Fibroblast of the aortic adventitia (primary cell): ENCODE measurements around the gene CHTOP. TPM values are rescaled to one million over a fixed set of nuclear protein-coding genes. Genes with fewer than 3 reads are reported as not detected.

Experiments used
- DNase-seq: peaks from one replicate; pipeline ENCODE4 v3.0.0-alpha.2; 2010; ENCODE audit warnings: low read depth
- H3K4me3 ChIP-seq: 2 replicates; pipeline ENCODE4 v1.5.1; 2011; ENCODE audit warnings: low read depth, mild to moderate bottlenecking, control low read depth, low read length, moderate library complexity
- total RNA-seq: library from RNA; depleted of rRNA; stranded (reverse); fragments of >200 nt; gene quantifications from 2 replicates; pipeline ENCODE4 v1.2.3, GENCODE V29; 2012; ENCODE audit warnings: low replicate concordance
- TF ChIP-seq, protein P1 (sequence below): IDR thresholded peaks from 2 replicates; pipeline ENCODE4 v1.5.1; 2011; ENCODE audit warnings: mild to moderate bottlenecking, low read length, control low read depth, inconsistent platforms; ENCODE audit not compliant: insufficient read depth

The CHTOP gene
- total RNA-seq, 1 donor: 44.6 TPM

DNA sequence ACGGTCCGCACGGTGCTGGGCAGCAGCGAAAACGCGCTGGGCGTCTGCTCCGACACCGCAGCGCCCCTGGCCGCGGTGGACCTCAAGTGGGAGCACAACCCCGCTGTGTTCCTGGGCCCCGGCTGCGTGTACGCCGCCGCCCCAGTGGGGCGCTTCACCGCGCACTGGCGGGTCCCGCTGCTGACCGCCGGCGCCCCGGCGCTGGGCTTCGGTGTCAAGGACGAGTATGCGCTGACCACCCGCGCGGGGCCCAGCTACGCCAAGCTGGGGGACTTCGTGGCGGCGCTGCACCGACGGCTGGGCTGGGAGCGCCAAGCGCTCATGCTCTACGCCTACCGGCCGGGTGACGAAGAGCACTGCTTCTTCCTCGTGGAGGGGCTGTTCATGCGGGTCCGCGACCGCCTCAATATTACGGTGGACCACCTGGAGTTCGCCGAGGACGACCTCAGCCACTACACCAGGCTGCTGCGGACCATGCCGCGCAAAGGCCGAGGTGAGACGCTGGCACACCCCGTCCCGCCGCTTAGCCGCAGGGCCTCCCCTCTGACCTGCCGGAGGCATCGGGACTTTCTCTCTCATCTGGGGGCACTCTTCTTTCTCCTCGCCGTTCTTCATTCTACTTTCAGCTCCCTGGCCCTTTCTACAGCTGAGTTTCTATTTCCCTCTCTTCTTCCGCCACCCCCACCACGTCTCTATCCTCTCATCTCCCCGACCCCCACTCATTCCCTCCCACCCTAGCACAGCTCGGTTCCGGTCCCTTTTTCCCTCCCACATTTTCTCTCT is 45.7 kb downstream of the CHTOP start:
- H3K4me3 ChIP-seq: peak overlapping the region; percentile 50
- TF ChIP-seq, protein P1, sequence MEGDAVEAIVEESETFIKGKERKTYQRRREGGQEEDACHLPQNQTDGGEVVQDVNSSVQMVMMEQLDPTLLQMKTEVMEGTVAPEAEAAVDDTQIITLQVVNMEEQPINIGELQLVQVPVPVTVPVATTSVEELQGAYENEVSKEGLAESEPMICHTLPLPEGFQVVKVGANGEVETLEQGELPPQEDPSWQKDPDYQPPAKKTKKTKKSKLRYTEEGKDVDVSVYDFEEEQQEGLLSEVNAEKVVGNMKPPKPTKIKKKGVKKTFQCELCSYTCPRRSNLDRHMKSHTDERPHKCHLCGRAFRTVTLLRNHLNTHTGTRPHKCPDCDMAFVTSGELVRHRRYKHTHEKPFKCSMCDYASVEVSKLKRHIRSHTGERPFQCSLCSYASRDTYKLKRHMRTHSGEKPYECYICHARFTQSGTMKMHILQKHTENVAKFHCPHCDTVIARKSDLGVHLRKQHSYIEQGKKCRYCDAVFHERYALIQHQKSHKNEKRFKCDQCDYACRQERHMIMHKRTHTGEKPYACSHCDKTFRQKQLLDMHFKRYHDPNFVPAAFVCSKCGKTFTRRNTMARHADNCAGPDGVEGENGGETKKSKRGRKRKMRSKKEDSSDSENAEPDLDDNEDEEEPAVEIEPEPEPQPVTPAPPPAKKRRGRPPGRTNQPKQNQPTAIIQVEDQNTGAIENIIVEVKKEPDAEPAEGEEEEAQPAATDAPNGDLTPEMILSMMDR: peak; percentile 10
- no peak for DNase-seq

DNA sequence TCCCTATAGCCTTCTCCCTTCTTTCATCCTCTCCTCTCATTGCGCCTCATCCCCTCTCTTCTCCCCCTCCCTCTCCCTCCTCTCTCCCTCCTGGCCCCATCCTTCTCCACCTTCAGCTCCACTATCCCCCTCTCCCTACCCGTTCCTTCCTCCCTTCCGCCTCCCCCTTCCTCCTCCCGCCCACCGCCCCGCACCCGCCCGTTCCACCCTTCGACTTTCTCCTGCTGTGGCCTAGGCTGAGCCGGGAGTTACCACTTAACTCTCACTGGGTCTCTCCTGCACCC is 46.2 kb downstream of the CHTOP start:
- DNase-seq: no peak
- TF ChIP-seq, protein P1: no peak
- peak overlapping the region; percentile 50 for H3K4me3 ChIP-seq

DNA sequence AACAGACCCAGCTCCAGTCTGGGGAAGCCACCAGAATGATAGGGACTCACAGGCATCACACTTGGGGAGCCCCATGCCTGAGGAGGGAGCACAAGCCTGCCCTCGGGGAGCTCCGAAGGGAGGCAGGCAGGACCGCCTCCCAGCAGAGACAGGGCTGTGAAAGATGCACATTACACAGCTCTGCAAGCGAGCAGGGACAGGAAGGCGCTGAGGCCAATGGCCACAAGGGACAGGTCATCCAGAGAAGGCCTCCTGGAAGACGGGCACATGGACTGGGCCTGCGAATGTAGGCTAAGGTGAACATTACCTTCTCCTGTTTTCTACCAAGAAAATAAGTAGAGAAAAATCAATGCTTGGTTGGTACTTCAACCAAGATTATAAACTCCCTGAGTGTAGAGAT is 48.9 kb downstream of the CHTOP start:
- TF ChIP-seq, protein P1: no peak
- DNase-seq: no peak
- no peak overlapping the region for H3K4me3 ChIP-seq

DNA sequence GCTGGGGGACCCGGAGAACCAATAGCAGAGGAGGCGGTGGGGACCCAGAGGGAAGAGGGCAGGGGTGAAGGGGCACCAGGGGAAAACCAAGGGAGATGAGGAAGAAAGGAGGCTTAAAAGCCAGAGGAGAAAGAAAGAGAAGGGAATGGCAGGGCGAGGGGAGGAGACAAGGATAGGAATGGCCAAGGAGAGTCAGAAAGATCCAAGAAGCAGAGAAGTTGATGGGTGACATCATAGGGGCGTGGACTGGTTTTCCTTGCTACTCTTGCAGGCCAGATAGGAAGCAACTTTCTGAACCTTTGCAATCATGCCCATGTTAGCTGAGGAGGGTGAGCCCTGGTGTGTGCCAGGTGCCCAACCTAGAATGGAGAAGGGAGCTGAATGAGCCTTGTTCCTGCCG is 50.0 kb downstream of the CHTOP start:
- peak; percentile 66 for DNase-seq
- no peak overlapping the region for H3K4me3 ChIP-seq
- TF ChIP-seq, protein P1: no peak

DNA sequence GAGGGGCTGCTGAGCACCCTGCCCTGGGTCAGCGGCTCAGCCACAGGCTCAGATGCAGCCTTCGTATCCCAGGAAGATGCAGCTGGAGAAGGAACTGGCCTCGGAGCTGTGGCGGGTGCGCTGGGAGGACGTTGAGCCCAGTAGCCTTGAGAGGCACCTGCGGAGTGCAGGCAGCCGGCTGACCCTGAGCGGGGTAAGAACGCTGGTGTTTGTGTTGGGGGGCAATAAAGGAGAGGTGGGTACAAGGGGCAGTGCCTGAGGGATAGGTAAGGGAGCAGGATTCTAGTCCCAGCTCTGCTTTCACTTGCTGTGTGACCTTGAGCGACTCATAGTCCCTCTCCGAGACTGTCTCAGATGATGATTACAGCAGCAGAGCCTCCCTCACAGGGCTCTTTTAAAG is 51.0 kb downstream of the CHTOP start:
- DNase-seq: no peak
- TF ChIP-seq, protein P1: no peak
- no peak overlapping the region for H3K4me3 ChIP-seq

DNA sequence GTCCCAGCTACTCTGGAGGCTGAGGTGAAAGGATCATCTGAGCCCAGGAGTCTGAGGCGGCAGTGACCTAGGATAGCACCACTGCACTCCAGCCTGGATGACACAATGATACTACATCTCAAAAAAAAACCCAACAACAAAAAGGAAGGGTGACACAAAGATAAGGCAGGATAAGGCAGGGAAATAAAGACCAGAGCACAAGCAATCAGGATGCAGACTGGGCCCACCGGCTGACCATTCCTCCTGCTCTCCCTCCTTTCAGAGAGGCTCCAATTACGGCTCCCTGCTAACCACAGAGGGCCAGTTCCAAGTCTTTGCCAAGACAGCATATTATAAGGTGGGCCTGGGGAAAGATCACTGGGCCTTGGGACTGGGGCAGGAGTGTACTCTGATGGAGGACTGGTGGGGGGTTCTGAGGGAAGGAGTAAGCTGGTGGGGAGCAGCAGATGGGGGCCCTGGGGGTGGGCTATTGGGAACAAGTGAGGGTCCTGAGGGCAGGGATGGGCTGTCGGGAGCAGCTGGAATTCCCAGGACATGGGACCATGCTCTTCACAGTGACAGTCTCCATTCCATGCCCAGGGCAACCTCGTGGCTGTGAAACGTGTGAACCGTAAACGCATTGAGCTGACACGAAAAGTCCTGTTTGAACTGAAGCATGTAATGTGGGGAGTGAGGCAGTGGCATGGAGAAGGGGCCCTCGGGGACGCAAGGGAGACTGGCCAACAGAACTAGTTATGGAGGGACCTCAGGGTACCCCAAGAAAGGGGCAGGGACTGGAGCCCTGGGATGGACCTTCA is 51.9 kb downstream of the CHTOP start:
- no peak for DNase-seq
- H3K4me3 ChIP-seq: no peak overlapping the region
- TF ChIP-seq, protein P1: no peak
